Ramos (cell line): Measurements from ENCODE around the gene COL11A2.

Experiments
- in situ Hi-C: fragments of 300-500 bp; cut with MboI; formaldehyde crosslinking; loops from one replicate; pipeline ENCODE4 v1.14.3; 2022; ENCODE audit warnings: low sequenced_read_pairs; ENCODE audit not compliant: unreplicated experiment

COL11A2 gene

GRCh38 chr6:33193619-33194018 is 1.4 kb upstream of the COL11A2 start:
- in situ Hi-C loops, result no loop called here

GRCh38 chr6:33192671-33193602 is 670 bp upstream of the COL11A2 start:
- in situ Hi-C loops, result no loop called here

GRCh38 chr6:33191383-33192104 is 723 bp downstream of the COL11A2 start:
- in situ Hi-C loops, result no loop called here

- in situ Hi-C loops, result no loop called here
These were observed 1.7 kb downstream of the COL11A2 start for GRCh38 chr6:33190504-33191107.

- in situ Hi-C loops, result no loop called here
These were observed 2.4 kb downstream of the COL11A2 start for GRCh38 chr6:33189625-33190448.

- in situ Hi-C loops, result no loop called here
These were observed 3.1 kb downstream of the COL11A2 start for GRCh38 chr6:33189164-33189563.

- in situ Hi-C loops, result no loop called here
These were observed 4.5 kb downstream of the COL11A2 start for GRCh38 chr6:33187809-33188208.

- in situ Hi-C loops, result no loop called here
These were observed 6.5 kb downstream of the COL11A2 start for GRCh38 chr6:33185654-33186187.

GRCh38 chr6:33185190-33185589 is 7.1 kb downstream of the COL11A2 start:
- in situ Hi-C loops, result no loop called here

GRCh38 chr6:33183071-33183683 is 9.1 kb downstream of the COL11A2 start:
- in situ Hi-C loops, result no loop called here

- in situ Hi-C loops, result no loop called here
These were observed 11.1 kb downstream of the COL11A2 start for GRCh38 chr6:33181141-33181540.

- in situ Hi-C loops, result no loop called here
These were observed 13.4 kb downstream of the COL11A2 start for GRCh38 chr6:33178755-33179475.

- in situ Hi-C loops, result no loop called here
These were observed 14.5 kb downstream of the COL11A2 start for GRCh38 chr6:33177552-33178446.

- in situ Hi-C loops, result no loop called here
These were observed 15.4 kb downstream of the COL11A2 start for GRCh38 chr6:33176906-33177305.

- in situ Hi-C loops, result no loop called here
These were observed 16.7 kb downstream of the COL11A2 start for GRCh38 chr6:33175436-33176069.

GRCh38 chr6:33174784-33175183 is 17.5 kb downstream of the COL11A2 start:
- in situ Hi-C loops, result no loop called here

GRCh38 chr6:33173535-33174180 is 18.6 kb downstream of the COL11A2 start:
- in situ Hi-C loops, result no loop called here
